ENCODE data around the gene EHMT2.

DNA sequence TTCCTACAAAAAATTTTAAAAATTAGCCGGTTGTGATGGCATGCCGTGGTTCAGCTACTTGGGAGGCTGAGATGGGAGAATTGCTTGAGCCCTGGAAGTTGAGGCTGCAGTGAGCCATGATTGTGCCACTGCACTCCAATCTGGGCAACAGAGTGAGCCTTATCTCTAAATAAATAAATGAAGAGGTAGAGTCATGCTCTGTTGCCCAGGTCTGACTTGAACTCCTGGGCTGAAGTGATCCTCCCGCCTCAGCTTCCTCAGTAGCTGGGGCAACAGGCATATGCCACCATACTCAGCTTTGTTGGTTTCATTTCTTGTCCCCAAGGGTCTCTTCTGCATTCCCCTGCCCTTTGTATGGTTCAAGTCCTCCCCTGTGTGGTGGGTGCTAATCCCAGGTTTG is 53.0 kb downstream of the EHMT2 start:
- TF ChIP-seq POLR2A (IDR thresholded peaks at IDR 0.05; ENCODE audit: insufficient read depth in 1 of 2, low read depth in 2 of 2, low read length in 2 of 2) (no peak), EHMT2 (IDR thresholded peaks at IDR 0.05; ENCODE audit: borderline replicate concordance, low read depth, low read length) (no peak), TBP (CRISPR knock-in tag; IDR thresholded peaks at IDR 0.05) (no peak), CTCF (CRISPR knock-in tag; IDR thresholded peaks at IDR 0.05) (no peak), POLR2AphosphoS5 (IDR thresholded peaks at IDR 0.05; ENCODE audit: low read depth, low read length) (no peak), CHD4 (IDR thresholded peaks at IDR 0.05; ENCODE audit: borderline replicate concordance, low read length) (no peak), ZNF644 (CRISPR knock-in tag; IDR thresholded peaks at IDR 0.05; ENCODE audit: low read depth) (no peak), EZH2 (conservative IDR thresholded peaks at IDR 0.05; ENCODE audit: low read depth, low read length) (no peak), KDM5A (IDR thresholded peaks at IDR 0.05; ENCODE audit: borderline replicate concordance, low read length) (no peak), RAD51 (IDR thresholded peaks at IDR 0.05; ENCODE audit: borderline replicate concordance) (no peak), HDAC2 (CRISPR knock-in tag; IDR thresholded peaks at IDR 0.05) (no peak)

Measured in HepG2 (cell line).